Osteocyte (in vitro differentiated cells): ENCODE data around the gene OR1F1. TPM values are rescaled to one million over a fixed set of nuclear protein-coding genes. Genes with fewer than 3 reads are reported as not detected.
"Not testable (repeated sequence)": the region's sequence is repeated elsewhere in the genome, so short reads cannot be mapped to it uniquely, and the experiment has no call there.

Experiments used
- DNase-seq: peaks from one replicate; pipeline ENCODE4 v3.0.0; 2021; ENCODE audit warnings: mixed read lengths; ENCODE audit not compliant: unreplicated experiment; ENCODE audit errors: extremely low spot score
- H3K27ac Mint-ChIP-seq: one replicate; pipeline ENCODE4 v1.8.0; 2021; ENCODE audit warnings: mild to moderate bottlenecking, mixed read lengths; ENCODE audit not compliant: unreplicated experiment
- H3K27me3 Mint-ChIP-seq: one replicate; pipeline ENCODE4 v1.8.0; 2021; ENCODE audit warnings: mixed read lengths; ENCODE audit not compliant: unreplicated experiment
- H3K36me3 Mint-ChIP-seq: one replicate; pipeline ENCODE4 v1.8.0; 2021; ENCODE audit warnings: mixed read lengths; ENCODE audit not compliant: unreplicated experiment
- H3K4me1 Mint-ChIP-seq: one replicate; pipeline ENCODE4 v1.8.0; 2021; ENCODE audit warnings: mixed read lengths; ENCODE audit not compliant: unreplicated experiment
- H3K4me3 Mint-ChIP-seq: one replicate; pipeline ENCODE4 v1.8.0; 2021; ENCODE audit warnings: mild to moderate bottlenecking, moderate library complexity, mixed read lengths; ENCODE audit not compliant: unreplicated experiment
- H3K9me3 Mint-ChIP-seq: one replicate; pipeline ENCODE4 v1.8.0; 2021; ENCODE audit warnings: mixed read lengths; ENCODE audit not compliant: unreplicated experiment
- CTCF ChIP-seq: fragments of 200-600 bp; sonication (generic); IDR thresholded peaks from 2 replicates; pipeline ENCODE4 v1.5.0; 2021; ENCODE audit warnings: antibody characterized with exemption, mild to moderate bottlenecking, moderate library complexity
- total RNA-seq: library from RNA; stranded (reverse); gene quantifications from 2 replicates; pipeline ENCODE4 v1.2.1, GENCODE V29; 2021

OR1F1 gene
- total RNA-seq, 1 donor from 2014 or later: not detected

GRCh38 chr16:3164121-3164991, 23.6 kb upstream of the OR1F1 start:
- H3K4me3 Mint-ChIP-seq: no peak overlapping the region
- no peak for TF ChIP-seq CTCF
- no peak overlapping the region for H3K27ac Mint-ChIP-seq
- peaks cover 9% of the 10 kb centered on the region for H3K4me1 Mint-ChIP-seq
- no peaks in the 10 kb centered on the region for H3K27me3 Mint-ChIP-seq
- no peak for DNase-seq
- H3K36me3 Mint-ChIP-seq: no peaks in the 10 kb centered on the region
- H3K9me3 Mint-ChIP-seq: no peaks in the 10 kb centered on the region

GRCh38 chr16:3165111-3165822, 22.7 kb upstream of the OR1F1 start:
- peaks cover 8% of the 10 kb centered on the region for H3K4me1 Mint-ChIP-seq
- no peak for DNase-seq
- no peaks in the 10 kb centered on the region for H3K27me3 Mint-ChIP-seq
- no peaks in the 10 kb centered on the region for H3K9me3 Mint-ChIP-seq
- no peaks in the 10 kb centered on the region for H3K36me3 Mint-ChIP-seq
- H3K4me3 Mint-ChIP-seq: no peak overlapping the region
- TF ChIP-seq CTCF: no peak
- H3K27ac Mint-ChIP-seq: peak overlapping the region; percentile 54

GRCh38 chr16:3166505-3166886, 21.5 kb upstream of the OR1F1 start:
- Mint-ChIP-seq H3K27ac (no peak overlapping the region), H3K36me3 (no peaks in the 10 kb centered on the region), H3K4me3 (no peak overlapping the region), H3K4me1 (peaks cover 5% of the 10 kb centered on the region), H3K27me3 (peaks cover 5% of the 10 kb centered on the region), H3K9me3 (no peaks in the 10 kb centered on the region)
- no peak for DNase-seq
- no peak for TF ChIP-seq CTCF

GRCh38 chr16:3168729-3169128, 19.3 kb upstream of the OR1F1 start:
- peaks cover 15% of the 10 kb centered on the region for H3K27me3 Mint-ChIP-seq
- not testable (repeated sequence) for H3K27ac Mint-ChIP-seq, H3K36me3 Mint-ChIP-seq, H3K4me3 Mint-ChIP-seq, DNase-seq, H3K9me3 Mint-ChIP-seq, H3K4me1 Mint-ChIP-seq

- Mint-ChIP-seq H3K36me3 (no peaks in the 10 kb centered on the region), H3K9me3 (no peaks in the 10 kb centered on the region), H3K27me3 (peaks cover 24% of the 10 kb centered on the region), H3K27ac (no peak overlapping the region), H3K4me1 (peaks cover 17% of the 10 kb centered on the region), H3K4me3 (no peak overlapping the region)
- no peak for TF ChIP-seq CTCF
- DNase-seq: no peak
Measured at GRCh38 chr16:3170440-3171180, 17.4 kb upstream of the OR1F1 start.
